Ishikawa (cell line): ENCODE data around the gene KRTAP12-2.

Experiments used
- EP300 ChIP-seq: IDR thresholded peaks from 2 replicates; pipeline ENCODE4 v1.6.1; 2012; ENCODE audit warnings: borderline replicate concordance
- NFIC ChIP-seq: IDR thresholded peaks from 2 replicates; pipeline ENCODE4 v1.6.1; 2012
- USF1 ChIP-seq: IDR thresholded peaks from 2 replicates; pipeline ENCODE4 v1.6.1; 2012
- ZBTB7A ChIP-seq: IDR thresholded peaks from 2 replicates; pipeline ENCODE4 v1.6.1; 2012; ENCODE audit warnings: low read depth

- TF ChIP-seq EP300 (no peak), ZBTB7A (no peak), NFIC (no peak), USF1 (no peak)
Measured at GRCh38 chr21:44686000-44686781, 19.5 kb upstream of the KRTAP12-2 start.
